ENCODE data around the gene GRIA3. TPM values are rescaled to one million over a fixed set of nuclear protein-coding genes. Genes with fewer than 3 reads are reported as not detected.
"Not testable (repeated sequence)": the region's sequence is repeated elsewhere in the genome, so short reads cannot be mapped to it uniquely, and the experiment has no call there.

Gene GRIA3
- total and polyA plus RNA-seq, 5 donors from 2014 or later = not detected

- Mint-ChIP-seq H3K9me3 (peaks cover 0 to 3% (median 0%) of the 10 kb centered on the region in 7 donors), H3K27ac (no peak overlapping the region), H3K27me3 (no peaks in the 10 kb centered on the region), H3K4me1 (no peaks in the 10 kb centered on the region), H3K36me3 (no peaks in the 10 kb centered on the region), H3K4me3 (no peak overlapping the region)
- ATAC-seq (ENCODE audit: low read depth in 2 of 2) (no peak), DNase-seq (no peak)
- Histone ChIP-seq H3K27me3 (ENCODE audit: control insufficient read depth, insufficient read depth, low read length) (no peaks in the 10 kb centered on the region), H3K4me3 (ENCODE audit: low read depth, low read length) (no peak overlapping the region), H3K9me3 (ENCODE audit: control insufficient read depth in 2 of 2, low read length in 2 of 2) (no peaks in the 10 kb centered on the region), H3K36me3 (ENCODE audit: control insufficient read depth, insufficient read depth, low read length) (no peaks in the 10 kb centered on the region), H3K27ac (ENCODE audit: insufficient read depth, low read length, poor library complexity, severe bottlenecking) (no peak overlapping the region), H3K4me1 (ENCODE audit: control insufficient read depth, insufficient read depth, low read length, poor library complexity, severe bottlenecking) (no peaks in the 10 kb centered on the region)
Measured at GRCh38 chrX:123350226-123350625, 166.1 kb downstream of the GRIA3 start.

DNA sequence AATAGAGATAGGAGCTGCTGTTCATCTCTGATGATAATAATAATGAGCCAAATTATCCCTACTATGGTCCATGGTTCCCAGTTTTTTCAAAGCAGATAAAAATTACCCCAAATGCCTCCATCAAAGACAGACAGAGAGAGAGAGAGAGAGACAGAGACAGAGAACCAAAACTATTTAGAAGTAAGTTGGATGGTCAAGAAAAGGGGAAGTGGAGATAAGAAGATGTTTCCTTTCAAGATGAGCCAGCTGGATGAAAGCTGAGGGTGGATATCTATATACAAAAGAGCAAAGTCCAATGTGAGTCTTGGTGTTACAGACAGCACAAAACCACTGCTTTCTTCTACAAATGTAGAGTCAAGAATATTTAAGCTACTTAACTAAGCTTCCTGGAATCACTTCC lies 173.9 kb downstream of the GRIA3 start:
- ATAC-seq (ENCODE audit: low read depth in 2 of 2) = no peak
- H3K36me3 ChIP-seq (ENCODE audit: control insufficient read depth, insufficient read depth, low read length) = no peaks in the 10 kb centered on the region
- H3K4me1 Mint-ChIP-seq = no peaks in the 10 kb centered on the region
- peaks cover 0 to 2% (median 0%) of the 10 kb centered on the region in 7 donors for H3K9me3 Mint-ChIP-seq
- H3K9me3 ChIP-seq (ENCODE audit: control insufficient read depth in 2 of 2, low read length in 2 of 2) = no peaks in the 10 kb centered on the region
- H3K27ac ChIP-seq (ENCODE audit: insufficient read depth, low read length, poor library complexity, severe bottlenecking) = no peak overlapping the region
- H3K4me3 Mint-ChIP-seq = no peak overlapping the region
- no peaks in the 10 kb centered on the region for H3K27me3 Mint-ChIP-seq
- no peaks in the 10 kb centered on the region for H3K36me3 Mint-ChIP-seq
- no peak for DNase-seq
- no peak overlapping the region for H3K4me3 ChIP-seq (ENCODE audit: low read depth, low read length)
- H3K27ac Mint-ChIP-seq = no peak overlapping the region
- H3K27me3 ChIP-seq (ENCODE audit: control insufficient read depth, insufficient read depth, low read length) = no peaks in the 10 kb centered on the region
- no peaks in the 10 kb centered on the region for H3K4me1 ChIP-seq (ENCODE audit: control insufficient read depth, insufficient read depth, low read length, poor library complexity, severe bottlenecking)

DNA sequence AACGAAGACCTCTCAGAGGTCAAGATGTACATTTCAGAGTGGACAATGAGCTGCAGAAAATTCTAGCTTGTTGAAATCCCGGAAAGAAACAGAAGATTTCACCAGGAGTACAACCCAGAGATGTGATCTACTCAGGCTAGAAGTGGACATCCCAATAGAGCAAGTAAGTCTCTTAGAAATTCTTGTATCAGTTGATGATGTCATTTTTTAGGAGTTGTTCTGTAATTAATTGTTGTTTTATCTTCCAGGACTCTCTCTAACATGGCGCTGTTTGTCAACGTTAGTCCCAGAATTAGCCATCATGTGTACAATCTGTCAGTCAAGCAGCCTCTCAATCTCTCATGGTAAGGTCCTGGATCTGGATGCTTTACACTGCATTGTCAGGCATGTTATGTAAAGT lies 174.4 kb downstream of the GRIA3 start:
- Mint-ChIP-seq H3K4me1 (no peaks in the 10 kb centered on the region), H3K27ac (no peak overlapping the region), H3K9me3 (peaks cover 0 to 2% (median 0%) of the 10 kb centered on the region in 7 donors), H3K27me3 (no peaks in the 10 kb centered on the region), H3K36me3 (no peaks in the 10 kb centered on the region), H3K4me3 (no peak overlapping the region)
- Histone ChIP-seq H3K36me3 (ENCODE audit: control insufficient read depth, insufficient read depth, low read length) (no peaks in the 10 kb centered on the region), H3K4me3 (ENCODE audit: low read depth, low read length) (no peak overlapping the region), H3K27ac (ENCODE audit: insufficient read depth, low read length, poor library complexity, severe bottlenecking) (no peak overlapping the region), H3K27me3 (ENCODE audit: control insufficient read depth, insufficient read depth, low read length) (no peaks in the 10 kb centered on the region), H3K9me3 (ENCODE audit: control insufficient read depth in 2 of 2, low read length in 2 of 2) (no peaks in the 10 kb centered on the region), H3K4me1 (ENCODE audit: control insufficient read depth, insufficient read depth, low read length, poor library complexity, severe bottlenecking) (no peaks in the 10 kb centered on the region)
- no peak for ATAC-seq (ENCODE audit: low read depth in 2 of 2)
- DNase-seq = no peak

GRCh38 chrX:123361371-123361770 lies 177.3 kb downstream of the GRIA3 start:
- no peaks in the 10 kb centered on the region for H3K27me3 ChIP-seq (ENCODE audit: control insufficient read depth, insufficient read depth, low read length)
- no peaks in the 10 kb centered on the region for H3K36me3 ChIP-seq (ENCODE audit: control insufficient read depth, insufficient read depth, low read length)
- H3K27ac ChIP-seq (ENCODE audit: insufficient read depth, low read length, poor library complexity, severe bottlenecking) = no peak overlapping the region
- H3K27me3 Mint-ChIP-seq = no peaks in the 10 kb centered on the region
- H3K9me3 ChIP-seq (ENCODE audit: control insufficient read depth in 2 of 2, low read length in 2 of 2) = no peaks in the 10 kb centered on the region
- H3K36me3 Mint-ChIP-seq = no peaks in the 10 kb centered on the region
- no peak overlapping the region for H3K4me3 ChIP-seq (ENCODE audit: low read depth, low read length)
- H3K4me1 Mint-ChIP-seq = no peaks in the 10 kb centered on the region
- H3K4me3 Mint-ChIP-seq = no peak overlapping the region
- ATAC-seq (ENCODE audit: low read depth in 2 of 2) = no peak
- H3K27ac Mint-ChIP-seq = no peak overlapping the region
- no peak for DNase-seq
- no peaks in the 10 kb centered on the region for H3K4me1 ChIP-seq (ENCODE audit: control insufficient read depth, insufficient read depth, low read length, poor library complexity, severe bottlenecking)
- peaks cover 0 to 2% (median 0%) of the 10 kb centered on the region in 7 donors for H3K9me3 Mint-ChIP-seq

GRCh38 chrX:123386196-123386595 lies 202.1 kb downstream of the GRIA3 start:
- H3K27ac ChIP-seq (ENCODE audit: insufficient read depth, low read length, poor library complexity, severe bottlenecking); H3K9me3 ChIP-seq (ENCODE audit: control insufficient read depth in 2 of 2, low read length in 2 of 2); ATAC-seq (ENCODE audit: low read depth in 2 of 2); H3K4me1 Mint-ChIP-seq; H3K27ac Mint-ChIP-seq; H3K36me3 ChIP-seq (ENCODE audit: control insufficient read depth, insufficient read depth, low read length); H3K4me3 ChIP-seq (ENCODE audit: low read depth, low read length); H3K27me3 Mint-ChIP-seq; DNase-seq; H3K4me3 Mint-ChIP-seq; H3K36me3 Mint-ChIP-seq; H3K27me3 ChIP-seq (ENCODE audit: control insufficient read depth, insufficient read depth, low read length); H3K4me1 ChIP-seq (ENCODE audit: control insufficient read depth, insufficient read depth, low read length, poor library complexity, severe bottlenecking): not testable (repeated sequence)
- peaks cover 0 to 12% (median 7%) of the 10 kb centered on the region in 7 donors for H3K9me3 Mint-ChIP-seq

- ATAC-seq (ENCODE audit: low read depth in 2 of 2) (no peak), DNase-seq (no peak)
- no peak overlapping the region for H3K27ac ChIP-seq (ENCODE audit: insufficient read depth, low read length, poor library complexity, severe bottlenecking)
- Mint-ChIP-seq H3K9me3 (peaks cover 0 to 13% (median 2%) of the 10 kb centered on the region in 7 donors), H3K27me3 (no peaks in the 10 kb centered on the region), H3K4me3 (no peak overlapping the region), H3K36me3 (no peaks in the 10 kb centered on the region), H3K27ac (no peak overlapping the region), H3K4me1 (no peaks in the 10 kb centered on the region)
- no peaks in the 10 kb centered on the region for H3K4me1 ChIP-seq (ENCODE audit: control insufficient read depth, insufficient read depth, low read length, poor library complexity, severe bottlenecking)
- H3K4me3 ChIP-seq (ENCODE audit: low read depth, low read length) = no peak overlapping the region
- H3K36me3 ChIP-seq (ENCODE audit: control insufficient read depth, insufficient read depth, low read length) = no peaks in the 10 kb centered on the region
- H3K9me3 ChIP-seq (ENCODE audit: control insufficient read depth in 2 of 2, low read length in 2 of 2) = no peaks in the 10 kb centered on the region
- H3K27me3 ChIP-seq (ENCODE audit: control insufficient read depth, insufficient read depth, low read length) = no peaks in the 10 kb centered on the region
Measured at GRCh38 chrX:123392921-123393320, 208.8 kb downstream of the GRIA3 start.

- DNase-seq (no peak), ATAC-seq (ENCODE audit: low read depth in 2 of 2) (no peak)
- Mint-ChIP-seq H3K4me1 (no peaks in the 10 kb centered on the region), H3K27me3 (no peaks in the 10 kb centered on the region), H3K9me3 (no peaks in the 10 kb centered on the region), H3K27ac (no peak overlapping the region), H3K4me3 (no peak overlapping the region), H3K36me3 (no peaks in the 10 kb centered on the region)
- Histone ChIP-seq H3K4me1 (ENCODE audit: control insufficient read depth, insufficient read depth, low read length, poor library complexity, severe bottlenecking) (no peaks in the 10 kb centered on the region), H3K27ac (ENCODE audit: insufficient read depth, low read length, poor library complexity, severe bottlenecking) (no peak overlapping the region), H3K4me3 (ENCODE audit: low read depth, low read length) (no peak overlapping the region), H3K36me3 (ENCODE audit: control insufficient read depth, insufficient read depth, low read length) (no peaks in the 10 kb centered on the region), H3K9me3 (ENCODE audit: control insufficient read depth in 2 of 2, low read length in 2 of 2) (no peaks in the 10 kb centered on the region), H3K27me3 (ENCODE audit: control insufficient read depth, insufficient read depth, low read length) (no peaks in the 10 kb centered on the region)
Measured at GRCh38 chrX:123399709-123400108, 215.6 kb downstream of the GRIA3 start.

DNA sequence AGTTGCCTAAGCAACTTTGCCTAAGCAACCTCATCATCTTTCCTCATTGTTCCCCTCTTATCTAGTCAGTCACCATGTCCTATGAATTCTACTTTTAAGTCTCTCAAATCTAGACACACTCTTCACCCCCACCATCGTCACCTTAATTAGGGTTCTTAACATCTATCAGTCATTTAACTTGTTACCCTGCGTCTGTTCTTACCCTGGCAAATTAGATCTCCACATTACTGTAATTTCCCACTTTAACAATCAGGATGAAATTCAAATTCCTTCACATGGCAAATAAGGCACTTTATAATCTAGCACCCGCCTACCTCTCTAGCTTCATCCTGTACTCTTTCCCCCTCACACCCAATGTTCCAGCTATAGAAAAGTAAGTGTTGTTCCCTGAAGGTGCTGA lies 221.2 kb downstream of the GRIA3 start:
- Mint-ChIP-seq H3K9me3 (peaks cover 0 to 1% (median 0%) of the 10 kb centered on the region in 7 donors), H3K27ac (no peak overlapping the region), H3K4me1 (no peaks in the 10 kb centered on the region), H3K27me3 (no peaks in the 10 kb centered on the region), H3K4me3 (no peak overlapping the region), H3K36me3 (no peaks in the 10 kb centered on the region)
- Histone ChIP-seq H3K4me1 (ENCODE audit: control insufficient read depth, insufficient read depth, low read length, poor library complexity, severe bottlenecking) (no peaks in the 10 kb centered on the region), H3K36me3 (ENCODE audit: control insufficient read depth, insufficient read depth, low read length) (no peaks in the 10 kb centered on the region), H3K4me3 (ENCODE audit: low read depth, low read length) (no peak overlapping the region), H3K9me3 (ENCODE audit: control insufficient read depth in 2 of 2, low read length in 2 of 2) (no peaks in the 10 kb centered on the region), H3K27ac (ENCODE audit: insufficient read depth, low read length, poor library complexity, severe bottlenecking) (no peak overlapping the region), H3K27me3 (ENCODE audit: control insufficient read depth, insufficient read depth, low read length) (no peaks in the 10 kb centered on the region)
- no peak for ATAC-seq (ENCODE audit: low read depth in 2 of 2)
- no peak for DNase-seq

All from CD4-positive, CD25-positive, alpha-beta regulatory T cell (primary cell).